Measurements from ENCODE around the gene PTPN23. TPM values are rescaled to one million over a fixed set of nuclear protein-coding genes. Genes with fewer than 3 reads are reported as not detected.
A peak's percentile ranks its signal among the peaks of the same experiment; 100 is the strongest.

PTPN23 gene
- total RNA-seq (2011; cell fraction: chromatin; rRNA removed; ENCODE audit: low replicate concordance): 45.6 and 123 TPM in 2 replicates
- total RNA-seq (2011; cell fraction: nucleolus; rRNA removed): 60.9 and 70.8 TPM in 2 replicates
- total RNA-seq (2011; cell fraction: nucleoplasm; rRNA removed): 45.3 and 53.0 TPM in 2 replicates
- total RNA-seq (2014; rRNA removed): 7.2 and 10.1 TPM in 2 replicates
- total RNA-seq (2014; rRNA removed; fragmentation: Illumina TruSeq; extraction: Trizol): 5.2 and 6.3 TPM in 2 replicates
- 7.3 and 8.7 TPM in 2 replicates for total RNA-seq (2015; rRNA removed; fragmentation: Illumina TruSeq; extraction: Trizol)
- 51.4 and 58.7 TPM in 2 replicates for total RNA-seq (2021)
- polyA plus RNA-seq (2011; rRNA removed): 1.7 and 4.6 TPM in 2 replicates
- 1.2 and 1.9 TPM in 2 replicates for polyA plus RNA-seq (2011; cell fraction: cytosol; rRNA removed)
- 25.3 and 29.3 TPM in 2 replicates for polyA plus RNA-seq (2011; cell fraction: nucleus; rRNA removed)
- polyA plus RNA-seq (2012): 29.0 and 50.5 TPM in 2 replicates
- polyA plus RNA-seq (2014; fragmentation: Illumina TruSeq; extraction: Trizol): 14.1 and 24.0 TPM in 2 replicates
- polyA plus RNA-seq (2014; fragmentation: Nextera tagmentation; extraction: Ambion mirVana): under 1 TPM; 0.41 to 0.93 TPM
- 11.4 and 20.2 TPM in 2 replicates for polyA plus RNA-seq (2014; rRNA removed)
- polyA minus RNA-seq (2011; rRNA and poly(A)+ RNA removed): 5.0 and 9.1 TPM in 2 replicates
- 16.0 and 22.8 TPM in 2 replicates for polyA minus RNA-seq (2011; cell fraction: cytosol; rRNA and poly(A)+ RNA removed)
- 21.3 and 29.9 TPM in 2 replicates for polyA minus RNA-seq (2011; cell fraction: nucleus; rRNA and poly(A)+ RNA removed)
- Bru-seq, nascent RNA: percentile 68 among the genes with signal in this experiment
- BruChase-seq, experiment 1, labeled RNA remaining after a 2-hour chase: percentile 68 among the genes with signal in this experiment
- BruChase-seq, experiment 2, labeled RNA remaining after a 6-hour chase: percentile 70 among the genes with signal in this experiment
- long read RNA-seq, experiment 1, partial matches to known transcripts: 24 of 24 reads
- long read RNA-seq, experiment 1, other reads (novel, unspliced or antisense): 0 of 24 reads
- long read RNA-seq, experiment 2, full-length matches to known transcripts: 4 of 57 reads
- long read RNA-seq, experiment 2, partial matches to known transcripts: 40 of 57 reads
- long read RNA-seq, experiment 2, other reads (novel, unspliced or antisense): 13 of 57 reads
- long read RNA-seq, experiment 3, partial matches to known transcripts: 0 of 1 reads
- long read RNA-seq, experiment 3, other reads (novel, unspliced or antisense): 1 of 1 reads

GRCh38 chr3:47380601-47381316 lies at the start of gene PTPN23:
Gene PTPN23 (plus strand): TSS chr3:47381021. CDS start chr3:47381097, 76 bp downstream.
- peak within 1 kb of the TSS; percentile 91 for H2AFZ ChIP-seq (ENCODE audit: low read depth, low read length)
- H3K4me2 ChIP-seq (ENCODE audit: insufficient read depth, low read length): peak within 1 kb of the TSS; percentile 93
- FAIRE-seq (peak; percentile 95), DNase-seq (ENCODE audit: extremely low read depth in 1 of 4, low spot score in 3 of 4) (peak; percentile 97 to 100 (median 98)), ATAC-seq (peak; percentile 87)
- in situ Hi-C loops (cut with MboI): no loop called here
- no peaks in the 10 kb centered on the region for H3K27me3 ChIP-seq (ENCODE audit: control insufficient read depth in 2 of 2, insufficient read depth in 2 of 2, low read length in 2 of 2)
- H3K4me1 ChIP-seq (replicated peaks in 1 of 2; ENCODE audit: control insufficient read depth in 2 of 2, insufficient read depth in 2 of 2, low read length in 2 of 2): peaks cover 30 to 32% of the 10 kb centered on the region in 2 experiments
- no peaks in the 10 kb centered on the region for H3K9me1 ChIP-seq (ENCODE audit: control insufficient read depth, insufficient read depth, low read length)
- H3K9me3 ChIP-seq (replicated peaks; ENCODE audit: control insufficient read depth, insufficient read depth, low read depth, low read length): no peaks in the 10 kb centered on the region
- ChIA-PET POLR2A (interaction anchor here (0.5 to 1.9 kb wide), 25 partner anchors 8 to 877 kb away, joined by 3 to 6 read pairs (median 4); no protein-coding TSS in a partner anchor), CTCF (ENCODE audit: low intra/inter-chr PET ratio) (no interaction called here)
- H3K36me3 ChIP-seq (ENCODE audit: control insufficient read depth, insufficient read depth, low read length): peaks cover 19% of the 10 kb centered on the region; the same call in 1 of the 3 replicates
- peaks cover 21% of the 10 kb centered on the region for H4K20me1 ChIP-seq (replicated peaks; ENCODE audit: control insufficient read depth, insufficient read depth, low read length)
- whole genome bisulfite sequencing (ENCODE audit: insufficient coverage, low coverage, missing lambda C conversion rate): 1% methylated on average over 59 of the region's 61 CpGs
- peak within 1 kb of the TSS; percentile 88 for H3K4me3 ChIP-seq
- H3K79me2 ChIP-seq (ENCODE audit: control insufficient read depth, insufficient read depth, low read length): peaks cover 62% of the 10 kb centered on the region
- peak within 1 kb of the TSS; percentile 94 for H3K27ac ChIP-seq (ENCODE audit: extremely low read depth, low read depth, low read length)
- intact Hi-C loops (cut with micrococcal nuclease): loop anchor here (5.0 kb wide), 1 partner anchor 402 kb away; the partner anchor contains the start of gene SMARCC1
- TSS peak; percentile 69 for BruUV-seq (replicated peaks)
- peak within 1 kb of the TSS; percentile 95 to 96 for H3K9ac ChIP-seq (ENCODE audit: insufficient read depth in 1 of 2, low read depth in 2 of 2, low read length in 2 of 2)
- TF ChIP-seq EP400 (IDR thresholded peaks at IDR 0.05): peak; percentile 97
- TF ChIP-seq KLF6 (CRISPR knock-in tag; IDR thresholded peaks at IDR 0.05; ENCODE audit: borderline replicate concordance): no peak
- TF ChIP-seq LCOR (CRISPR knock-in tag; IDR thresholded peaks at IDR 0.05): 0 out of 2 replicates have a peak, but pooled peaks have one; percentile 33
- TF ChIP-seq ZNF197 (CRISPR knock-in tag; IDR thresholded peaks at IDR 0.05; ENCODE audit: low read depth): no peak
- TF ChIP-seq ZFPM2 (CRISPR knock-in tag; IDR thresholded peaks at IDR 0.05): peak; percentile 71; the same call in 1 of the 2 replicates
- TF ChIP-seq ZNF644 (tag; IDR thresholded peaks at IDR 0.05; ENCODE audit: low read depth): no peak
- peak; percentile 82; the same call in 1 of the 2 replicates for TF ChIP-seq RREB1 (CRISPR knock-in tag; IDR thresholded peaks at IDR 0.05)
- peak; percentile 98 to 99 for TF ChIP-seq NRF1 (conservative IDR thresholded peaks at IDR 0.05 in 1 of 2, IDR thresholded peaks at IDR 0.05 in 1 of 2)
- TF ChIP-seq CHCHD3 (CRISPR knock-in tag; IDR thresholded peaks at IDR 0.05): 0 out of 2 replicates have a peak, but pooled peaks have one; percentile 10
- no peak for TF ChIP-seq GTF2E2 (tag; IDR thresholded peaks at IDR 0.05)
- TF ChIP-seq NFIC (IDR thresholded peaks at IDR 0.05): peak; percentile 36; the same call in 1 of the 2 replicates
